ENCODE results near the gene TCF7L1.

TCF7L1 gene

GRCh38 chr2:85247610-85248009, 114.4 kb downstream of the TCF7L1 start:
- DNase-seq (ENCODE audit: low read depth in 2 of 2, low spot score in 1 of 2): no peak

DNA sequence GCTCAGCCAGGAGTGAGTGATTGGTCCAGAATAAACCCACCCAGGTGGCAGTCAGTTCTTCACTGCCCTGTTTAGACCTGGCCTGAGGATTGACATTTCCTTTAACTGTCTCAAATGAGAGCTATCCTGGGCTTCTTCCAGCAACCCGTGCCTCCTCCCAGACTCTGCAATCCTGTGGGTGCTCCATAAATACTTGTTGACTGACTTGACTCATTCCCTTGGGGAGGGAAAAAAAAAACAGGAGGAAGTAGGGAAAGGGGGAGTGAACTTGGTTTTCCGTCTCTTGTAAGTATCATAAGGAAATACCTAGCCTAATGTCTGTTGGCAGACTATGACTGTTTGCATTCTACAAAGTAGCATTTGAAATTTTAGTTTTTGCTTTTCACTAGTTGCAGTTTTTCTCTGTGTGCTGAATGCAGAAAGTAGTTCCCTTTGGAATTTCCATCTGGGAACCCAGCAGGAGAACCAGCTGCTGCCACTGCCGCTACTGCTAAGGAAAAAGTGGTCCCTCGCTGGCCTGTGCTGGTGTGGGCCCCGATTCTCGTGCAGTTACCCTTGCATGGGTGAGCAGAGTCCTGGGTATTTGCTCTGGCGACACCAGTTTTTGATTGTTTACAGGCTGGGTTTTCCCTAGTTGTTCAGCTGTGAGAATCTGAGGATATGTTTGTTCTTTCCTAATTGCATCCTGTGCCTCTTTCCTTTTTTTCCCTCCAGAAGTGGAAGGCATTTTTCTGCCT, 115.7 kb downstream of the TCF7L1 start:
- no peak for DNase-seq (ENCODE audit: low read depth in 2 of 2, low spot score in 1 of 2)

GRCh38 chr2:85250045-85250444, 116.9 kb downstream of the TCF7L1 start:
- no peak for DNase-seq (ENCODE audit: low read depth in 2 of 2, low spot score in 1 of 2)

GRCh38 chr2:85251070-85251616, 118.0 kb downstream of the TCF7L1 start:
- no peak for DNase-seq (ENCODE audit: low read depth in 2 of 2, low spot score in 1 of 2)

DNA sequence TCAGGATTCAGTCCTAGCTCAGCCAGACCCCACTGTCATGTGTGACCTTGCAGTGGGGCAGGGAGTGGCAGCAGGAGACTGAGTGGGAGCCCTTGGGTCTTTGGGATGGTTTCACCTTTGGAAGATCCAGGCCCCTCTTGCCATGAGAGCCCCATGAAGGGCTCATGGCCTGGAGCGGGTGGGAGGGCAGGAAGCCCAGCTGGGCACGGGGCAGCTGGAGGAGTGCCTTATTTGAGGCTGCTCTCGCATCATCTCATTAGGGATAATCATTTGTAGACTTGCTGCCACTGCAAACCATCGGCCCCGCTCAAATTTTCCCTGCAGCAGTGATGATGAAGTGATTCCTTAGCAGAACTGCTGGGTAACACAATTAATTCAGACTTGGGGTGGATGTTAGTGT, 120.7 kb downstream of the TCF7L1 start:
- no peak for DNase-seq (ENCODE audit: low read depth in 2 of 2, low spot score in 1 of 2)

DNA sequence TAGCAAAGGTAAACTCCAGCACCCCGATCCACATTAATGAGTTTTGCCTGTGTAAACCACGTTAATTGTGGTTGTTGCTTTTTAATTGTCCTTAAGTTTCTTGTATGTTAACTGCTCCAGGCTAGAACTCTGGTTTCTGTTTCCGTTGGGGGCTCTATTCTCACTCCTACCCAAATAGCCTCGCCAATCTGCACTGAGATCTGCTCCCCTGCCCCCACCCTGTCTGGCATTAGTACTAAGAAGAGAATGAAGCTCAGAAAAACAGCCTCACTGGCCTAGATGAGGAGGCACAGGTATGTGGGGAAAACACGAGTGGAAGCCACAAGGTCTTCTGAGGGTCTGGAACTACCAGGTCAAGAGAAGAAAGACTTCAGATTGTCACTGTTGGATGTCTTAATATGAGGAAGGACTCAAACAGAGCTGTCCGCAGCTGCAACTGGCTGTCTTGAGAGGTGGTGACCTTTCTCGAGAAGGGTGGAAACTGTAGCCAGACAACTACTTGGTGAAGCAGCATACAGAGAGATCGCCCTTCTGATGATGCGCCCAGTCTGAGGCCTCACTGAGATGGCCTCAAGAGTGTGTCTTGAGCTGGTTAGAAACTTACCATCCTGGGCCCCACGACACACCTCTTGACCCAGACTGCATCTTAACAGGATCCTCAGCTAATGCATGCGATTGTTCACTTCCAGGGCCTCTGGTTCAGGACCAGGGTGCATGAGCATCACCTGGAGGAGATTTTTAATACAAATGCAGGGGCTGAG, 121.5 kb downstream of the TCF7L1 start:
- no peak for DNase-seq (ENCODE audit: low read depth in 2 of 2, low spot score in 1 of 2)

- no peak for DNase-seq (ENCODE audit: low read depth in 2 of 2, low spot score in 1 of 2)
Observed at GRCh38 chr2:85255456-85255812, 122.2 kb downstream of the TCF7L1 start.

- no peak for DNase-seq (ENCODE audit: low read depth in 2 of 2, low spot score in 1 of 2)
Observed at GRCh38 chr2:85255813-85256594, 122.8 kb downstream of the TCF7L1 start.

DNA sequence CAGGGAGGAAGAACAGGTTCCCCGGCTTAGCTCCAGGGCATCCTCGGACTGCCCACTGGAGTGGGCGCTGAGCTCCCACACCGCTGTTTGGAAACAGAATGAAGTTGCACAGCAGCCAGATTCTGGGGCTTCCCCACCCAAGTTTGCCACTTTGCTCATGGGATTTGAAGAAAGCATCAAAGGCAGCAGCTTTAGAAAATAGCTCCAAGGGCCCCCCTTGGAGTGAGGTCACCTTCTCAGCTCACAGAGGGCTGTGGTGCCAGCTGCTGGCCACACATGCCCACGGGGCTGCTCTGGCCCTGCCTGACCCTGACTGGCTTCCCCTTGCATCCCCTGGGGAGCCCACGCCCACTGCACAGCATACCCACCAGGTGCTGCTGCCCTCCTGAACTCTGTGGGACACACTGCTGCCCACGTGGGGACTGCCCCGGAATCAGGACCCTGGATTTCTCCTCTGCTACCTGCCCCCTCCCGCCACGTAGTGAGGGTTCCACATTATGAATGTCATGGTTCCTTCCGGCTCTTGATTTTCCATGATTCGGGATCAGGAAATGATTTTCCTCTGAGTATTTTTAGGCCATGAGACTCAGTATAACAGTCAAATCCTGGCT, 124.3 kb downstream of the TCF7L1 start:
- no peak for DNase-seq (ENCODE audit: low read depth in 2 of 2, low spot score in 1 of 2)

DNA sequence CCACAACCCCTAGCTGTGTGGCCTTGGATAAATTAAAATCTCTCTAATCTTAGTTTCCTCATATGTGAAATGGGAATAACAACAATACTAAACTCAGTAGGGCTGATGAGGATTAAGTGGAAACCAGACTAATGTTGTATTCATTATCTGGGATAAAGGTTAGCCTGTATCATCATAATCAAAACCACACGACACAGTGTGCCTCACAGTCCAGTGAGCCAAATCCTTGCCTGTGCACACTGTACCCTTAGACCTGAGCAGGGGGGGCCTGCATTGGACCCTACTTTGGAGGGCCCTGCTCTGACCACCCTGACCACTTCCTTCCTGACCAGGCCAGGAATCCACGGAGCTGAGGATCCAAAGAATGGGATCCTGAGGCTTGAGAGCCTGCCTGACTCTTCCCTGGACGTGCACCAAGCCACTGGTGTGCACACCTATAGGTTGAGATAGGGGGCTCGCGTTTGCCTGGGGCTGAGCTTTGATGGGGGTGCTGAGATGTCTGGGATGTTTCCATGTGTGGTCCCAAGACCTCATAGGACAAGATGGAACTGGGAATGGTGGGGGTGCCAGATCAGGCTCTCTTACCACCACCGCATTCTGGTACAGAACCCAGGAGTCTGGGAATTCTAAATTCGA, 124.9 kb downstream of the TCF7L1 start:
- DNase-seq (ENCODE audit: low read depth in 2 of 2, low spot score in 1 of 2): no peak

- no peak for DNase-seq (ENCODE audit: low read depth in 2 of 2, low spot score in 1 of 2)
Observed at GRCh38 chr2:85259101-85259590, 126.0 kb downstream of the TCF7L1 start.

GRCh38 chr2:85259879-85260278, 126.7 kb downstream of the TCF7L1 start:
- no peak for DNase-seq (ENCODE audit: low read depth in 2 of 2, low spot score in 1 of 2)

GRCh38 chr2:85263591-85263990, 130.4 kb downstream of the TCF7L1 start:
- no peak for DNase-seq (ENCODE audit: low read depth in 2 of 2, low spot score in 1 of 2)

DNA sequence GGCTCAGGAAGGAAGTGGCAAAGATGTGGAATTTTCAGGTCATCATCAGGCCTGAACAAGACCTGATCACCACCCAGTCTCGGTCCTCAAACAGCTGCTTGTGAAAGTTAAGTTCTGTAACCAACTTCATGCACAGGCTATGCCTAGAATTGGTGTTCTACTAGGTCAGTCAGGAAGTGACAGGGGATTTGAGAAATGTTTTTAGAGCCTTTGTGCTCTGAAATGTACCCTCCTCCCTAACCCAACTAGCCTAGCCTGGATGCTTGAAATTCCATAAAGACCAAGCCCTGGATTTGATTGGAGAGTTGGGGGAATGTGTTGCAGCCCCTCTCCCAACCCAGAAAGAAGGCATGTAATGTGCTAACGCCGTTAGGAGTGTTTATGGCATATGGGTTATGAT, 131.3 kb downstream of the TCF7L1 start:
- DNase-seq (ENCODE audit: low read depth in 2 of 2, low spot score in 1 of 2): no peak

- DNase-seq (ENCODE audit: low read depth in 2 of 2, low spot score in 1 of 2): no peak
Observed at GRCh38 chr2:85265304-85265703, 132.1 kb downstream of the TCF7L1 start.

DNA sequence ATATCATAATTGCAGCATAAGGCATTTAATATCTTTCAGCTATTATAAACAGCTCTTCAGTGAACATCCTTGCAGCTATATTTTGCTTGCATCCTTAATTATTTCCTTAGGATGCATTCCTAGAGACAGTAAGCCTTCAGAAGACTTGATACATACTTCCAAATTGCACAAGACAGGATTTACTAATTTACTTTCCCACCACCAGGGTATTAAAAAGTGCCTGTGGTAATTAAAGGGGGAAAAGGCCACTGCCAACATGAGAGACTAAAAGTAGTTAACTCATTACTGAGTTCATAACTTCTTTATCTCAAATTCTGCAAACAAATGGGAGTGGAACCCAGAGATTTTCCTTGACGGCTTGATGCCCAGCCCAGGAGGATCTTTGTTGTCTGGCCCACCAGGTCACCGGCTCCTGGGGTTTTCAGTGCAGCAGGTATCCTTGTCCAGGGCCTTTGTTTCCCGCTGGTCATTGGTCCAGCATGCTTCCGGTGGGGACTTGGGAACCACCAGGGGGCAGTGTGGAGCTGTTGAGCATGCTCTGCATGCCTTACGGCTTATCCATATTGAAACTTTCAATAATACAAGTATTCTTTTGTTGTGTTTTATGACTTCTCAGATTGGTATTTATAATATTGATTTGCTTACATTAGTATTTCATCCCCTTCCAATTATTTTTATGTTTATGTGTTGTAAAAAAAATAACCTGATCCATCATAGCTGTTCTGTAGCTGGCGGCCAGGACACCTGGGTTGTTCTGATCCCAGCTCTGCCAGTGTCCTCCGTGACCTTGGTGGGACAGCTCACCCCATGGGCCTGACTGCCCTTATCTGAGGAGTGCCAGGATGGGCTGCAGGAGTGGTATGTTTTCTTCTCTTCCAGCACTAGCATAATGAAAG, 133.2 kb downstream of the TCF7L1 start:
- DNase-seq (ENCODE audit: low read depth in 2 of 2, low spot score in 1 of 2): peak; percentile 46 to 48

DNA sequence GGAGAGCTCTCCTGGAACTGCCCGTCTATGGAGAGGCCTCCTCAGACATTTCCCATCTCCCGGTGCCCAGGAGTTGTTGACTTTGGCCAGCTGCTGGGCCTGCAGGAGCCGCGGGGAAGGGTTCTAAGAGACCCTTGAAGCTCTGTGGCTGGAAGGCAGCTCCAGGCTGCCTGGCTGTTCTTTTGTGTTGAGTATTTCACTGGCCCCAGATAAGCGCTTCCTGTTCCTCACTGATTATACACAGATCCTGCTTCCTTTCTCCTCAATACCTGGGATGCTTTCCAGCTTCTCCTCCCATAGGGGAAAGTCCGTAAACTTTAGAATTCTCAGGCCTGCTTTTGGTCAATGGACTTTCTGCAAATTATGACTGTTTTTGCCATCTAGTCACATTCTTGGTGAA, 136.8 kb downstream of the TCF7L1 start:
- no peak for DNase-seq (ENCODE audit: low read depth in 2 of 2, low spot score in 1 of 2)

DNA sequence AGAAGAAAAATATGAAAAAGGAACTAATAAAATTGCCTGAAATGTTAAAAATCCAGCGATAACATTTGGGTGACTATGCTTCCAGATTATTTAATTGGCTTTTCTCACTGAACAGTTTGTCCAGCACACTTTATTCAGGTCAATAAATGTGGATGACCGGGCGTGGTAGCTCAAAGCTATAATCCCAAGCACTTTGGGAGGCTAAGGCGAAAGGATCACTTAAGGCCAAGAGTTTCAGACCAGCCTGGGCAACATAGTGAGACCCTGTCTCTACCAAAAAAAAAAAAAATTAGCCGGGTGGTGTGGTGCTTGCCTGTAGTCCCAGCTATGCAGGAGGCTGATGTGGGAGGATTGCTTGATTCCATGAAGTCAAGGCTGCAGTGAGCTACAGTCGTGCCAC, 139.2 kb downstream of the TCF7L1 start:
- no peak for DNase-seq (ENCODE audit: low read depth in 2 of 2, low spot score in 1 of 2)
